HepG2 (cell line): ENCODE results near the gene JTB. TPM values are rescaled to one million over a fixed set of nuclear protein-coding genes. Genes with fewer than 3 reads are reported as not detected.

Experiments used
- ATAC-seq: fragments of 200-7000 bp; cut with Tn5 transposase; 3 replicates; pipeline ENCODE4 v1.9.1; 2020; ENCODE audit warnings: mild to moderate bottlenecking, moderate library complexity
- BruUV-seq: library from RNA; stranded (reverse); fragments of 400-500 nt; replicated peaks from 2 replicates; lab custom pipeline; 2021; lab: Mats Ljungman, UMichigan
- CTCF ChIA-PET: fragments of 300-600 bp; formaldehyde crosslinking; extraction: SDS; loops from one replicate; lab custom pipeline; 2021; ENCODE audit warnings: low total read pairs, inconsistent platforms, low intra/inter-chr PET ratio; lab: Yijun Ruan, JAX
- POLR2A ChIA-PET: fragments of 350-600 bp; sonication (Branson Sonifier 250); formaldehyde crosslinking; loops from one replicate; lab custom pipeline; 2020; ENCODE audit warnings: antibody characterized with exemption, inconsistent platforms; lab: Yijun Ruan, JAX
- DNase-seq: peaks from one replicate; pipeline ENCODE4 v3.0.0-alpha.2; 2015; ENCODE audit warnings: low spot score
- FAIRE-seq: peaks from 3 replicates; lab custom pipeline; 2011; peaks lifted over from hg19 to GRCh38; lab: Jason Lieb, UNC
- H2AFZ ChIP-seq: one replicate; pipeline ENCODE4 v1.6.1; 2011; ENCODE audit warnings: low read length, inconsistent platforms
- H3K27ac ChIP-seq: fragments of 300-600 bp; 3 replicates; pipeline ENCODE4 v1.8.0; 2011; ENCODE audit warnings: mixed run types, mild to moderate bottlenecking, mixed read lengths, low read length, inconsistent platforms; ENCODE audit not compliant: insufficient read depth; ENCODE audit errors: extremely low read length
- H3K27me3 ChIP-seq, 2 experiments: fragments of 200-600 bp in 1 of 2; 2 replicates in 1 of 2; 3 replicates in 1 of 2; pipeline versions ENCODE4 v1.6.0 to v1.8.0; 2011; ENCODE audit warnings: low read length in 2 of 2, mild to moderate bottlenecking in 2 of 2, moderate library complexity in 2 of 2, inconsistent platforms in 1 of 2; ENCODE audit not compliant: insufficient read depth in 2 of 2, control insufficient read depth in 1 of 2
- H3K36me3 ChIP-seq, 2 experiments: fragments of 200-600 bp in 1 of 2; replicated peaks in 1 of 2; 2 replicates in 1 of 2; 3 replicates in 1 of 2; pipeline versions ENCODE4 v1.5.1 to v1.8.0; 2011; ENCODE audit warnings: low read length in 2 of 2, inconsistent platforms in 1 of 2; ENCODE audit not compliant: insufficient read depth in 2 of 2, control insufficient read depth in 1 of 2
- H3K4me1 ChIP-seq: 2 replicates; pipeline ENCODE4 v1.5.1; 2012; ENCODE audit warnings: low read length, inconsistent platforms; ENCODE audit not compliant: insufficient read depth
- H3K4me2 ChIP-seq: 2 replicates; pipeline ENCODE4 v1.6.0; 2011; ENCODE audit warnings: low read depth, low read length, inconsistent platforms
- H3K4me3 ChIP-seq, 3 experiments: fragments of 200-600 bp in 1 of 3; sonication (generic), shearing (Covaris generic) in 1 of 3; replicated peaks in 1 of 3; 2 replicates each; pipeline ENCODE4 v1.5.1; 2011 to 2016; ENCODE audit warnings: low read length in 3 of 3, inconsistent platforms in 2 of 3, low read depth in 2 of 3, mild to moderate bottlenecking in 2 of 3, control low read depth in 1 of 3, mixed read lengths in 1 of 3; ENCODE audit not compliant: insufficient read depth in 1 of 3
- H3K79me2 ChIP-seq: one replicate; pipeline ENCODE4 v1.6.1; 2011; ENCODE audit warnings: low read length, inconsistent platforms; ENCODE audit not compliant: insufficient read depth
- H3K9ac ChIP-seq: 2 replicates; pipeline ENCODE4 v1.6.0; 2011; ENCODE audit warnings: mild to moderate bottlenecking, low read depth, low read length, inconsistent platforms; ENCODE audit not compliant: insufficient read depth
- H3K9me3 ChIP-seq: 2 replicates; pipeline ENCODE4 v1.5.1; 2012; ENCODE audit warnings: mild to moderate bottlenecking, low read length
- H4K20me1 ChIP-seq: 2 replicates; pipeline ENCODE4 v1.6.0; 2011; ENCODE audit warnings: inconsistent platforms, mild to moderate bottlenecking, low read length, moderate library complexity; ENCODE audit not compliant: insufficient read depth
- ASH2L ChIP-seq: fragments of 300-600, 200-600 bp; sonication (generic); IDR thresholded peaks from 2 replicates; pipeline ENCODE4 v1.7.0; 2017; ENCODE audit warnings: low read depth, mild to moderate bottlenecking, moderate library complexity, mixed read lengths, low read length; ENCODE audit not compliant: insufficient read length
- DRAP1 ChIP-seq: IDR thresholded peaks from 2 replicates; pipeline ENCODE4 v1.6.1; 2016; ENCODE audit warnings: missing genetic modification reagents, missing compliant biosample characterization
- FOXC1 ChIP-seq: sonication (generic); formaldehyde crosslinking; IDR thresholded peaks from 2 replicates; pipeline ENCODE4 v1.8.0; 2022; ENCODE audit warnings: mild to moderate bottlenecking, missing genetic modification reagents, borderline replicate concordance
- HMG20A ChIP-seq: IDR thresholded peaks from 2 replicates; pipeline ENCODE4 v1.6.1; 2016; ENCODE audit warnings: borderline replicate concordance
- NFIB ChIP-seq: sonication (generic); formaldehyde crosslinking; IDR thresholded peaks from 2 replicates; pipeline ENCODE4 v1.9.0; 2021; ENCODE audit warnings: missing genetic modification reagents, mild to moderate bottlenecking, borderline replicate concordance
- TCF12 ChIP-seq, 2 experiments: fragments of 450-650 bp in 1 of 2; sonication (generic) in 1 of 2; formaldehyde crosslinking in 1 of 2; IDR thresholded peaks; 2 replicates each; pipeline versions ENCODE4 v1.6.1 to v1.8.0; 2017 to 2022; ENCODE audit warnings: antibody characterized with exemption in 1 of 2, mild to moderate bottlenecking in 1 of 2, missing genetic modification reagents in 1 of 2, moderate library complexity in 1 of 2
- TRIM22 ChIP-seq: fragments of 450-650 bp; IDR thresholded peaks from 2 replicates; pipeline ENCODE4 v1.6.1; 2017
- ZNF703 ChIP-seq: sonication (generic); formaldehyde crosslinking; IDR thresholded peaks from 2 replicates; pipeline ENCODE4 v1.5.1; 2020; ENCODE audit warnings: missing genetic modification reagents, mild to moderate bottlenecking, moderate library complexity, borderline replicate concordance
- ZNF749 ChIP-seq: sonication (generic); formaldehyde crosslinking; IDR thresholded peaks from 2 replicates; pipeline ENCODE4 v1.8.0; 2022; ENCODE audit warnings: mild to moderate bottlenecking, missing genetic modification reagents, moderate library complexity, borderline replicate concordance
- ZNF761 ChIP-seq: sonication (generic); formaldehyde crosslinking; conservative IDR thresholded peaks from 2 replicates; pipeline ENCODE4 v1.4.0; 2020; ENCODE audit warnings: mild to moderate bottlenecking, missing genetic modification reagents
- ZNF788 ChIP-seq: sonication (generic); formaldehyde crosslinking; IDR thresholded peaks from 2 replicates; pipeline ENCODE4 v1.5.0; 2020; ENCODE audit warnings: mild to moderate bottlenecking, missing genetic modification reagents, borderline replicate concordance
- ZNF792 ChIP-seq: IDR thresholded peaks from 2 replicates; pipeline ENCODE4 v1.6.1; 2016
- WGBS: methylation state at CpG from one replicate; pipeline ENCODE4 v1.1.6; 2017; ENCODE audit warnings: low lambda C conversion rate; 5-methylcytosine and 5-hydroxymethylcytosine counted together
- in situ Hi-C: cut with HindIII; loops from 2 replicates; pipeline ENCODE4 v1.10.0; 2017; ENCODE audit warnings: low pct_unique_long_range_greater_than_20kb; ENCODE audit not compliant: extremely low pct_ligation_motif_present
- intact Hi-C: fragments of 100-400 bp; cut with micrococcal nuclease; formaldehyde crosslinking; loops from one replicate; pipeline ENCODE4 v1.10.0; 2022; ENCODE audit not compliant: unreplicated experiment
- polyA plus RNA-seq, 8 experiments: library from polyadenylated mRNA; depleted of rRNA in 3 of 8; stranded (reverse) in 7 of 8; unstranded in 1 of 8; fragments of >200 nt; fragmentation: Illumina TruSeq in 4 of 8; extraction: Trizol in 4 of 8; gene quantifications; 2 replicates each; pipeline versions ENCODE4 v1.2.1 to v1.2.3, GENCODE V29; 2011 to 2016; ENCODE audit warnings: low read depth in 4 of 8, missing spikeins in 1 of 8, mixed read lengths in 1 of 8; ENCODE audit not compliant: insufficient read depth in 1 of 8
- total RNA-seq, 5 experiments: library from RNA; depleted of rRNA; stranded (reverse); fragments of >200 nt; fragmentation: Illumina TruSeq; extraction: Trizol; gene quantifications; 2 replicates each; pipeline ENCODE4 v1.2.3, GENCODE V29; 2016; ENCODE audit warnings: low read depth in 1 of 5

JTB gene
- total and polyA plus RNA-seq, 2 of the 13 experiments (the other 11 are each of a cell fraction or from before 2014, with no cell fraction given), result 96.7 to 99.2 TPM

- intact Hi-C loops, result no loop called here
- no peak overlapping the region for H2AFZ ChIP-seq
- TF ChIP-seq ASH2L, result no peak
- TF ChIP-seq TCF12 (IDR thresholded peaks at IDR 0.05), result no peak
- no peak for TF ChIP-seq TCF12 (CRISPR knock-in tag; IDR thresholded peaks at IDR 0.05)
- TF ChIP-seq ZNF761 (CRISPR knock-in tag), result no peak
- TF ChIP-seq NFIB (CRISPR knock-in tag), result no peak
- TF ChIP-seq DRAP1 (CRISPR knock-in tag), result no peak
- no peak for TF ChIP-seq ZNF703 (CRISPR knock-in tag)
- TF ChIP-seq ZNF788 (CRISPR knock-in tag), result no peak
- no peak for TF ChIP-seq TRIM22
- no peak for TF ChIP-seq HMG20A (CRISPR knock-in tag)
- no peak for TF ChIP-seq ZNF792 (CRISPR knock-in tag)
- no peak for TF ChIP-seq FOXC1
- TF ChIP-seq ZNF749 (CRISPR knock-in tag), result no peak
- TF ChIP-seq, all 625 proteins: peak for 0
- in situ Hi-C loops, result no loop called here
- WGBS, result over 99% methylated on average over 11 of the region's 11 CpGs
- ChIA-PET POLR2A (interaction anchor here (0.9 kb wide), 1 partner anchor 11 kb away, joined by 7 read pairs; the partner anchor contains the start of gene GATAD2B), CTCF (no interaction called here)
- Histone ChIP-seq H4K20me1 (no peaks in the 10 kb centered on the region), H3K27ac (no peak overlapping the region), H3K9me3 (no peaks in the 10 kb centered on the region), H3K4me3 (no peak overlapping the region), H3K36me3 (peaks cover 22 to 47% of the 10 kb centered on the region in 2 experiments), H3K4me2 (no peak overlapping the region), H3K9ac (no peak overlapping the region), H3K4me1 (no peaks in the 10 kb centered on the region), H3K79me2 (no peaks in the 10 kb centered on the region), H3K27me3 (no peaks in the 10 kb centered on the region)
- no peak for ATAC-seq
- FAIRE-seq, result no peak
- DNase-seq, result no peak
- BruUV-seq, result no TSS peak
Observed at GRCh38 chr1:153933955-153934354, 43.5 kb downstream of the JTB start.
